ENCODE results near the gene INTS15.
A peak's percentile ranks its signal among the peaks of the same experiment; 100 is the strongest.

The INTS15 gene

GRCh38 chr7:6639627-6640026 lies 49.8 kb downstream of the INTS15 start:
- H3K4me3 ChIP-seq (replicated peaks; ENCODE audit: low read depth, low read length): no peak overlapping the region
- TF ChIP-seq, protein P1, sequence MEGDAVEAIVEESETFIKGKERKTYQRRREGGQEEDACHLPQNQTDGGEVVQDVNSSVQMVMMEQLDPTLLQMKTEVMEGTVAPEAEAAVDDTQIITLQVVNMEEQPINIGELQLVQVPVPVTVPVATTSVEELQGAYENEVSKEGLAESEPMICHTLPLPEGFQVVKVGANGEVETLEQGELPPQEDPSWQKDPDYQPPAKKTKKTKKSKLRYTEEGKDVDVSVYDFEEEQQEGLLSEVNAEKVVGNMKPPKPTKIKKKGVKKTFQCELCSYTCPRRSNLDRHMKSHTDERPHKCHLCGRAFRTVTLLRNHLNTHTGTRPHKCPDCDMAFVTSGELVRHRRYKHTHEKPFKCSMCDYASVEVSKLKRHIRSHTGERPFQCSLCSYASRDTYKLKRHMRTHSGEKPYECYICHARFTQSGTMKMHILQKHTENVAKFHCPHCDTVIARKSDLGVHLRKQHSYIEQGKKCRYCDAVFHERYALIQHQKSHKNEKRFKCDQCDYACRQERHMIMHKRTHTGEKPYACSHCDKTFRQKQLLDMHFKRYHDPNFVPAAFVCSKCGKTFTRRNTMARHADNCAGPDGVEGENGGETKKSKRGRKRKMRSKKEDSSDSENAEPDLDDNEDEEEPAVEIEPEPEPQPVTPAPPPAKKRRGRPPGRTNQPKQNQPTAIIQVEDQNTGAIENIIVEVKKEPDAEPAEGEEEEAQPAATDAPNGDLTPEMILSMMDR (IDR thresholded peaks at IDR 0.05; ENCODE audit: low read length, missing control alignments): no peak

GRCh38 chr7:6640246-6640721 lies 50.5 kb downstream of the INTS15 start:
- H3K4me3 ChIP-seq (replicated peaks; ENCODE audit: low read depth, low read length): no peak overlapping the region
- DNase-seq (ENCODE audit: low read depth): peak; percentile 47
- TF ChIP-seq, protein P1 (IDR thresholded peaks at IDR 0.05; ENCODE audit: low read length, missing control alignments): no peak

More at GRCh38 chr7:6639627-6640026, 49.8 kb downstream of the INTS15 start:
- no peak for DNase-seq (ENCODE audit: low read depth)

DNA sequence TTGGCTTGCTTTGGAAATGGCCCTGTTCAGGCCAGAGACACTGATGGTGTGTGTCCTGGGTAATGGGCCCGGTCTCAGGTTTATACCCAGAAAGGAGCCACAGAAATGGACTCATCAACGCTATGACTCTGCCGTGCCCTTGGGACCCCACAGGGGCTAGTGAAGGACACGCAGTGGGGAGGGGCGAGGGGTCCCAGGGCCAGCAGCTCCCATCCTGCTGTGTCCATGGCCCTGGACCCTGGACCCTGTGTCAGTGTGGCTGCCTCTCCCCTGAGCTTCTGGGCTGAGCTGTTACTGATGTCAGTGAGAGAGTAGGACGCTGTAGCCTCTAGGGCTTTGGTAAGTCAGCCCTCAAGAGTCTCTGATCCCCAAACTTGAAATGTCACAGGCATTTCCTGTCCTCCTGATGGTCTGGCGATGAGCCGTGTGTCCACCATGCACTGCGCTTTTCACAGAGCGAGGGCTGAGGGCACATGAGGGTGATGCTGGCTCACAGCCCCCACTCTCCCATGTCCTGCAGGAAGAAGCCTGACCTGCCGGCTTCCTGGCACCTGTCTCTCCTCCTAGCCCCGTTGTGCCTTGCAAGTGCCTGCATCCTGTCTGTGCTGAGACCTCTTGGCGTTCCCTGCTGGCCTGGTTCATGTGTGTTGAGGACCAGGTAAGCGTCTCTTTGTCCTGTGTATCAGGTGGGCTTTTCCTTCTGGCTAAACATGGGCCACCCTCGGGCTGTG lies 51.6 kb downstream of the INTS15 start:
- TF ChIP-seq, protein P1 (IDR thresholded peaks at IDR 0.05; ENCODE audit: low read length, missing control alignments): no peak
- H3K4me3 ChIP-seq (replicated peaks; ENCODE audit: low read depth, low read length): no peak overlapping the region

DNA sequence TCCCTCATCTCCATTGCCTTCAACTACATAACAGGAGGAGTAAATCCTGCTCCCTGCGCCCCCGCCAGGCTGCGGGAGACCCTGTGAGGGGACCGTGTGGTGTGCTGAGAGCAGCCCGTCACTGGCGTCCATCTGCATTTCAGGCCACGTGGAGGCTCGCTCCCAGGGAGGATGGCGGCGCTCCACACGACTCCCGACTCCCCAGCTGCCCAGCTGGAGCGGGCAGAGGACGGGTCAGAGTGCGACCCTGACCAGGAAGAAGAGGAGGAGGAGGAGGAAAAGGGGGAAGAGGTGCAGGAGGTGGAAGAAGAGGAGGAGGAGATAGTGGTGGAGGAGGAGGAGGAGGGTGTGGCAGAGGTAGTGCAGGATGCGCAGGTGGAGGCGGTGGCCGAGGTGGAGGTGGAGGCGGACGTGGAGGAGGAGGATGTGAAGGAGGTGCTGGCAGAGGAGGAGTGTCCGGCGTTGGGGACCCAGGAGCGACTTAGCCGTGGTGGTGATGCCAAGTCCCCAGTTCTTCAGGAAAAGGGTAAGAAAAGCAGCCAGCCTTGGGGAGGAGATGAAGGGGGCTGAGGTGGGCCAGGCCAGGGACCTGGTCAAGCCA lies 52.5 kb downstream of the INTS15 start:
- DNase-seq (ENCODE audit: low read depth): no peak
- TF ChIP-seq, protein P1 (IDR thresholded peaks at IDR 0.05; ENCODE audit: low read length, missing control alignments): no peak
- H3K4me3 ChIP-seq (replicated peaks; ENCODE audit: low read depth, low read length): no peak overlapping the region

More for the DNA sequence above, 51.6 kb downstream of the INTS15 start:
- DNase-seq (ENCODE audit: low read depth): no peak

GRCh38 chr7:6642861-6643640 lies 53.2 kb downstream of the INTS15 start:
- H3K4me3 ChIP-seq (replicated peaks; ENCODE audit: low read depth, low read length): no peak overlapping the region
- TF ChIP-seq, protein P1 (IDR thresholded peaks at IDR 0.05; ENCODE audit: low read length, missing control alignments): no peak
- DNase-seq (ENCODE audit: low read depth): no peak

DNA sequence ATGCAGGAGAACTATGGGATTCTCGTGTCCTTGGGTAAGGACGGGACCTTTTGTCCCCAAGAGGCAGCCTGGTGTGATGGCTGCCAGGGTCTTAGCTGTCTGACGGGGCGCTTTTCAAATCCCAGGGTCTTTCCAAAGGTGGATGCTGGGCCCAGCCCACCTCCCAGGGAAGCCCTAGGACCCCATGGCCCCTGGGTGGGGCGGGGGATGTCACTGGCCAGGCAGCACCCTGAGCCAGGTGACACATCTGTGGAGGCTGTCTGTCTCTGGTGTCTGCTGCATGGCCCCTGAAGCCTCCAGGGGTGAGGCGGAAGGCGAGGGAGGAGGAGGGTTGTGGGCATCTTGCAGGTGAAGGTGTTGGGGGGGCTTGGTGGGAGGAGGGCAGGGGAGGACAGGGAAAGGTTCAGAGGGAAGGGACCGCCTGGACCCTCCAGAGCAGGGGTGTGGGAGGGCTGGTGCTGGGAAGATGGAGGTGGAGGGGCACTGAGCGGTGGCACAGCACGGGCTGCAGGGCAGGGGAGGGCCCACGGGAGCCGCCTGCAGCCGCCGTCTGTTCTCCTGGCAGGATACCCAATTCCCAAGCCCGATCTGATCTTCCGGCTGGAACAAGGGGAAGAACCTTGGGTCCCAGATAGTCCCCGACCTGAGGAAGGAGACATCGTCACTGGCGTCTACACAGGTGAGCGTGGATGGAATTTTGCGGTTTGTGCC lies 54.2 kb downstream of the INTS15 start:
- TF ChIP-seq, protein P1 (IDR thresholded peaks at IDR 0.05; ENCODE audit: low read length, missing control alignments): no peak

More for the DNA sequence above, 54.2 kb downstream of the INTS15 start:
- no peak overlapping the region for H3K4me3 ChIP-seq (replicated peaks; ENCODE audit: low read depth, low read length)
- no peak for DNase-seq (ENCODE audit: low read depth)

Data from fibroblast of pulmonary artery (primary cell).